SK-N-SH treated with all-trans-retinoic acid at 6 μM for 48 hours (cell line): ENCODE results near the gene EYA4.

Source experiments
- ATAC-seq: fragments of 200-7000 bp; cut with Tn5 transposase; 3 replicates; pipeline ENCODE4 v1.9.1; 2020; ENCODE audit warnings: mild to moderate bottlenecking, moderate library complexity
- ARNTL ChIP-seq: fragments of 450-650 bp; formaldehyde crosslinking; IDR thresholded peaks from 2 replicates; pipeline ENCODE4 v1.5.0; 2020; ENCODE audit warnings: low read depth, mild to moderate bottlenecking, moderate library complexity, borderline replicate concordance
- BACH2 ChIP-seq: fragments of 250-450 bp; sonication (Bioruptor Pico); IDR thresholded peaks from 2 replicates; pipeline ENCODE4 v1.9.0; 2021; ENCODE audit warnings: mild to moderate bottlenecking, borderline replicate concordance
- CSRNP3 ChIP-seq: fragments of 250-450 bp; sonication (Bioruptor Pico); IDR thresholded peaks from 2 replicates; pipeline ENCODE4 v1.5.1; 2021; ENCODE audit warnings: mild to moderate bottlenecking, moderate library complexity
- ESRRG ChIP-seq: fragments of 250-450 bp; sonication (Bioruptor Pico); IDR thresholded peaks from 2 replicates; pipeline ENCODE4 v1.6.1; 2021; ENCODE audit warnings: mild to moderate bottlenecking
- GLIS3 ChIP-seq: fragments of 250-450 bp; sonication (Bioruptor Pico); IDR thresholded peaks from 2 replicates; pipeline ENCODE4 v1.5.0; 2020; ENCODE audit warnings: mild to moderate bottlenecking, moderate library complexity
- ISL1 ChIP-seq: fragments of 250-450 bp; sonication (Bioruptor Pico); IDR thresholded peaks from 2 replicates; pipeline ENCODE4 v2.1.2; 2022; ENCODE audit warnings: mild to moderate bottlenecking, moderate library complexity
- OSR1 ChIP-seq: fragments of 250-450 bp; sonication (Bioruptor Pico); IDR thresholded peaks from 2 replicates; pipeline ENCODE4 v1.8.0; 2022; ENCODE audit warnings: moderate library complexity, mild to moderate bottlenecking, inconsistent platforms
- PATZ1 ChIP-seq: fragments of 250-450 bp; sonication (Bioruptor Pico); IDR thresholded peaks from 2 replicates; pipeline ENCODE4 v1.8.0; 2020; ENCODE audit warnings: mild to moderate bottlenecking, moderate library complexity, borderline replicate concordance
- PPARA ChIP-seq: fragments of 250-450 bp; sonication (Bioruptor Pico); IDR thresholded peaks from 2 replicates; pipeline ENCODE4 v1.5.0; 2020; ENCODE audit warnings: mild to moderate bottlenecking, borderline replicate concordance
- RARB ChIP-seq: fragments of 250-450 bp; sonication (Bioruptor Pico); IDR thresholded peaks from 2 replicates; pipeline ENCODE4 v1.8.0; 2021; ENCODE audit warnings: mild to moderate bottlenecking, moderate library complexity
- TCF4 ChIP-seq: fragments of 250-450 bp; sonication (Bioruptor Pico); IDR thresholded peaks from 2 replicates; pipeline ENCODE4 v1.8.0; 2021; ENCODE audit warnings: mild to moderate bottlenecking, moderate library complexity, borderline replicate concordance
- TOX ChIP-seq: fragments of 250-450 bp; sonication (Bioruptor Pico); IDR thresholded peaks from 2 replicates; pipeline ENCODE4 v1.8.0; 2021; ENCODE audit warnings: mild to moderate bottlenecking, moderate library complexity, borderline replicate concordance
- TSHZ2 ChIP-seq: fragments of 250-450 bp; sonication (Bioruptor Pico); IDR thresholded peaks from 2 replicates; pipeline ENCODE4 v1.5.0; 2020; ENCODE audit warnings: mild to moderate bottlenecking, moderate library complexity
- ZC3H10 ChIP-seq: fragments of 250-450 bp; sonication (Bioruptor Pico); IDR thresholded peaks from 2 replicates; pipeline ENCODE4 v1.5.1; 2021; ENCODE audit warnings: mild to moderate bottlenecking, moderate library complexity
- ZFP3 ChIP-seq: fragments of 250-450 bp; sonication (Bioruptor Pico); IDR thresholded peaks from 2 replicates; pipeline ENCODE4 v1.5.0; 2020; ENCODE audit warnings: mild to moderate bottlenecking, moderate library complexity
- ZFP30 ChIP-seq: fragments of 450-650 bp; formaldehyde crosslinking; IDR thresholded peaks from 2 replicates; pipeline ENCODE4 v1.5.0; 2022; ENCODE audit warnings: mild to moderate bottlenecking, moderate library complexity
- ZNF565 ChIP-seq: fragments of 450-650 bp; formaldehyde crosslinking; conservative IDR thresholded peaks from 2 replicates; pipeline ENCODE4 v1.5.0; 2020; ENCODE audit warnings: low read depth, mild to moderate bottlenecking, moderate library complexity
- ZNF70 ChIP-seq: fragments of 450-650 bp; formaldehyde crosslinking; IDR thresholded peaks from 2 replicates; pipeline ENCODE4 v1.5.0; 2020; ENCODE audit warnings: mild to moderate bottlenecking, moderate library complexity
- TF ChIP-seq, protein P1 (sequence below): fragments of 250-450 bp; sonication (Bioruptor Pico); IDR thresholded peaks from 2 replicates; pipeline ENCODE4 v1.5.1; 2020; ENCODE audit warnings: low read depth, mild to moderate bottlenecking, moderate library complexity

The EYA4 gene

DNA sequence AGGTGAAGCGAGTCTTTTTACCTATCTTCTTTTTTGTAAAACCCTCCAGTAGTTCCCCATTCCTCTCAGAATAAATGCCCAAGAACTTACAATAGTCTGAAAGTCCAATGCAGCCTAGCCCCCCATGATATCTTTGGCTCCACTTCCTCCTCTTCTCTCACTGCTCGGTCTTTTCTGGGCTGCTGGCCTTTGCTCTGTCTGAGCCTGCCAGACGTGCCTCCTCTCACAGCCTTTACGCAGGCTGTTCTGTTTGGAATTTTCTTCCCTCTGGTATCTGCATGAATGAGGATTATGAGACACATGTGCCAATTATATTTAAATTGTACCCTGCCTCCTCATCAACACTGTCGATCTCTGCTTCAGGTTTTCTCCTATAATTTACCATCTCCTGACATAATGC is 174.1 kb downstream of the EYA4 start:
- no peak for TF ChIP-seq ZC3H10 (CRISPR knock-in tag)
- no peak for TF ChIP-seq RARB (CRISPR knock-in tag)
- no peak for TF ChIP-seq PATZ1 (CRISPR knock-in tag)
- TF ChIP-seq GLIS3 (CRISPR knock-in tag), result no peak
- TF ChIP-seq ESRRG, result no peak
- TF ChIP-seq OSR1 (CRISPR knock-in tag), result no peak
- TF ChIP-seq TCF4 (CRISPR knock-in tag), result no peak
- TF ChIP-seq, protein P1, sequence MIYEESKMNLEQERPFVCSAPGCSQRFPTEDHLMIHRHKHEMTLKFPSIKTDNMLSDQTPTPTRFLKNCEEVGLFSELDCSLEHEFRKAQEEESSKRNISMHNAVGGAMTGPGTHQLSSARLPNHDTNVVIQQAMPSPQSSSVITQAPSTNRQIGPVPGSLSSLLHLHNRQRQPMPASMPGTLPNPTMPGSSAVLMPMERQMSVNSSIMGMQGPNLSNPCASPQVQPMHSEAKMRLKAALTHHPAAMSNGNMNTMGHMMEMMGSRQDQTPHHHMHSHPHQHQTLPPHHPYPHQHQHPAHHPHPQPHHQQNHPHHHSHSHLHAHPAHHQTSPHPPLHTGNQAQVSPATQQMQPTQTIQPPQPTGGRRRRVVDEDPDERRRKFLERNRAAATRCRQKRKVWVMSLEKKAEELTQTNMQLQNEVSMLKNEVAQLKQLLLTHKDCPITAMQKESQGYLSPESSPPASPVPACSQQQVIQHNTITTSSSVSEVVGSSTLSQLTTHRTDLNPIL (CRISPR knock-in tag), result no peak
- no peak for TF ChIP-seq TSHZ2 (CRISPR knock-in tag)
- TF ChIP-seq ZNF70, result no peak
- TF ChIP-seq ARNTL (CRISPR knock-in tag), result no peak
- TF ChIP-seq TOX (CRISPR knock-in tag), result no peak
- TF ChIP-seq ZFP3 (CRISPR knock-in tag), result no peak
- no peak for TF ChIP-seq ZFP30 (CRISPR knock-in tag)
- TF ChIP-seq CSRNP3 (CRISPR knock-in tag), result no peak
- TF ChIP-seq PPARA (CRISPR knock-in tag), result no peak
- no peak for TF ChIP-seq BACH2 (CRISPR knock-in tag)
- TF ChIP-seq, all 23 proteins: peak for 0
- ATAC-seq, result no peak

DNA sequence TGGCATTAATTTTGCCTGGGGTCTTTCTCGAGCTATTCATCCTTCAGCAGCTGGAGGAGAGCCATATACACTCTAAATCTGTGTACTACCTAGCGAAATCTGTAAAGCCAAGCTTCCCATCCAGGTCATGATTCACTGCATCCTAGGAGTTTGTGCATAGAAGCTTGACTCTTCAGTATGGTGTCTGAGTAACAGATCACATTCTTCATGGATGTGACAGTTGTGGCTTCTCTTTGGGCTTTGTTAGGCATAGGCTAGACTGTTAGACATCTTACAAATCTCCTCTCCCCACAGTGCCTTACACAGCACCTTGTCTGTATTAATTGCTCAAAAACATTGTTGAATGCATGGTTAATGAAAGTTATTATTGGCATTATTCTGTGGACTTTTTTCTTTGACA is 177.0 kb downstream of the EYA4 start:
- TF ChIP-seq ZFP3 (CRISPR knock-in tag) (no peak), TOX (CRISPR knock-in tag) (no peak), GLIS3 (CRISPR knock-in tag) (no peak), TCF4 (CRISPR knock-in tag) (no peak), ARNTL (CRISPR knock-in tag) (no peak), ISL1 (no peak), ZFP30 (CRISPR knock-in tag) (no peak)
- TF ChIP-seq, all 23 proteins: peak for 0

DNA sequence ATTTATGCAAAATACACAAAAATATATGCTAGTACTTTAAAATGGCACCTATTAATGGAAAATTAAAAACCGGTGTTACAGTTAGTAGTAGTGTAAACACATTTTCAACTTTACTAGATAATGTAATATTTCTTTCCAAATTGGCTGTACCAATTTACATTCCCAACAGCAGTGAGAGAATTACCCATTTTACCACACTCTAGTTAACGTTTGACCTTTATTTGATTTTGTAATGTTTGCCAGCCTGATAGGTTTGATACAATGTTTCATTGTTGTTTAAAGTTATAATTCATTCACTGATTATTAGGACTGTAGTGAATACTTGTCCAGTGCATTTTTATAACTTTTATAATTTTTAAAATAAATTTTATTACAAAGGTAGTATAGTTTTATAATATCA is 182.1 kb downstream of the EYA4 start:
- TF ChIP-seq TOX (CRISPR knock-in tag) (no peak), ZNF565 (CRISPR knock-in tag) (no peak), TSHZ2 (CRISPR knock-in tag) (no peak), TCF4 (CRISPR knock-in tag) (no peak), ZNF70 (no peak)
- ATAC-seq, result no peak

More for the DNA sequence above, 177.0 kb downstream of the EYA4 start:
- ATAC-seq, result no peak
